NCI-H146 treated with DMSO at 0.1 percent for 48 hours (cell line): ENCODE data around the gene MPP7.

Experiments used
- DNase-seq: peaks from one replicate; lab custom pipeline; 2025; ENCODE audit not compliant: unreplicated experiment; lab: John Stamatoyannopoulos, UW

MPP7 gene

DNA sequence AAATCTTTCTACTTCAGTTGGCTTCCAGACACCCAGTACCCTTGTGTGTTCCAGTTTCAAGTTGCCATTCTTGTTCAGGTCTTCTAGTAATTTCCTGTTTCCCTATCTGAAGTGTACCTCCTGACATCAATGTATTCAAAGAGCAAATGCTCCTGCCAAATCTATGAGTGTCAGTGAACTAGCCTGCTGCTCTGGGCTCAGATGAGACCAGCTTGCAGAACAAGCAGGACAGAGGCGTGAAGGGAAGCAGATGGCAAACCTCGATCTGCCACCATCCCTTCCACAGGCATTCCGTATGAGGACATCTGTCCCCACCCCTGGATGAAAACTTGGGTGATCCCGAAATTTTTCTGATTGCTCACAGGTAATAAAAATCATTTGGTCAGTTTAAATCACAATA, 4.4 kb upstream of the MPP7 start:
- DNase-seq, result no peak

- no peak for DNase-seq
These were observed 2.7 kb upstream of the MPP7 start for GRCh38 chr10:28305553-28305952.

DNA sequence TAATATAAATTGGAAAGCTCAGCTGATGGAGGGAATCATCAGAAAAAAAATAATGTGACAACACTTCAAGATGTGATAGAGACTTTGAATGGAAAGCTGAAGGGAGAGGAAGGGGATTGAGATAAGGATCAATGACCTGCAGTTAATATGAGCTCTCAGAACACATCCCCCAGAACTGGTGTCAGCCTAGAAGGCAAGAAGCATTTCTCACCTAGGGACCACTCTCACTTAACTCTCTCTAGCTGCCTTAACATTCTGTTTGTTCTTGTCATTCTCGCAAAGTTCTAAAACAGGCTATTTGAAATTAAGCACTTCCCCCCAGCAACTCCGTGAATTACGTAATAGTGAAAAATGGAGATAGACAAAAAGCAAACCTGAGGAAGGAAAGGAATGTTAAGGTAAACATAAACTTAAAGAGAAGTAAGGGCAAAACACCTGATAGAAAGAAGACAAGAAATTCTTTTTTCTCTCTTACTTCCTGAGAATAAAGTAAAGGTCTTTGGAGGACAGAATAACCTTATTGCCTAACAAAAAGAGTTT, 1.2 kb upstream of the MPP7 start:
- DNase-seq, result no peak

GRCh38 chr10:28302012-28302637, 739 bp downstream of the MPP7 start:
- DNase-seq, result no peak

DNA sequence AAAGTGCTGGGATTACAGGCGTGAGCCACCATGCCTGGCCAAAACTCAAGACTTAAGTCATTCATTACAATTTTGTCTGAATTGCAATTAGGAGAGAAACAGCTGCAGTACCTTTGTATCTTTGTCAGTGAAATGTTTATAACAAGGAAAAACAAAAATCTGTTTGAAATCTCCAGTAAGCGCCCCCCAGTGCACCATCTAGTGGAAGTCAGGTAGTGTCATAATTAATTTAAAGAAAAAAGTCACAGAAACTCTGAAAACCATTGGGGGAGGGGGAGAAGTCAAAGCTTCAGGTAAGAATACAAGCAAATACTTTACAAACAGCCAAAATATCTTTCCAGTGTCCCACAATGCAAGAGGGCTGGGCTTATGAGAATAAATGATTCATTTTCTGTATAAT, 2.8 kb downstream of the MPP7 start:
- no peak for DNase-seq

DNA sequence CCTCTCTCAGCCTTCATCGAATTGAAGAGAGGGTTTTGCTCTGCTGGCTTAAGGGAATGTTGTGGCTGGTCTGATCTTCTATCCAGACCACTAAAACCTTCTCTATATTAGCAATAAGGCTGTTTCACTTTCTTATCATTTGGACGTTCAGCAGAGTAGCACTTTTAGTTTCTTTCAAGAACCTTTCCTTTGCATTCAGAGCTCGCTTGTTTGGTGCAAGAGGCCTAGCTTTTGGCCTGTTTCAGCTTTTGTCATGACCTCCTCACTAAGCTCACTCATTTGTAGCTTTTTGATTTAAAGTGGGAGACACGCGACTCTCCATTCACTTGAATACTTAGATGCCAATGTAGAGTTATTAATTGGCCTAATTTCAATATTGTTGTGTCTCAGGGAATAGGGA, 3.9 kb downstream of the MPP7 start:
- no peak for DNase-seq

DNA sequence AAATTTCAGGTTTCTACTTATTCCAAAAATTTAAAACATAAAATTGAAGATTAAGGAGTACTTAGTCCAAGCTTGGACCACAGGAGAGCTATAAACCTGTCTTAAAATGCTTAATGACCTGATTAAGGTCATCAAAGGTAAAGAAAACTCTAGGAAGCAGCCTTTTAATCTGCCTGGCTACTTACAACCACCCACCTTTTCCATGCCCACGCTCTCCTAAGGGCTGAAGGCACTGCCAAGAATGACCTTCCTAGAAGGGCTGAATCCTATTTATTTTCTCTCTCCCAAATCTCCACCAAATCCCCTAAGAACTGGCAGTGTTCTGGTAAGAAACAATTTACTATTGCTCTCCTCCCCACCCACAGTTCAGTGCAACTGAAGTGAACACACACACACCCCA, 6.8 kb downstream of the MPP7 start:
- DNase-seq, result no peak

DNA sequence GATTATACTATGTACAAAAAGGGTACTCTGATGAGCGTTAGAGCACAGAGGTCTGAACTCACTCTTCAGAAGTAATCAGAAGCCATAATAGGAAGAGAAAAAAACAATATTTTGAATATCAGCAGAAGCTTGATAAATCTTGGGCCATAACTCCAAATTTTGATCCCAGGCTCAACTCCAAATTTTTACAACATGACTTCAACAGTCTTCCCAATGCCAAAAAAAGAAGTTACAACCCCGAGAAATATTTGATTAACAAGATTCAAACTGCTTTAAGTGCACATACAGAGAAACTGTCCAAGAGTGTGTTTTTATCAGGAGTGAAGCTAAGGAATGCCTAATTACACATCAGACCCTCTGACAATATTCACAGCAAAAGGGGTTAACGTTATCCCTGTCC, 7.5 kb downstream of the MPP7 start:
- DNase-seq, result no peak

- no peak for DNase-seq
These were observed 8.1 kb downstream of the MPP7 start for GRCh38 chr10:28294809-28295208.

DNA sequence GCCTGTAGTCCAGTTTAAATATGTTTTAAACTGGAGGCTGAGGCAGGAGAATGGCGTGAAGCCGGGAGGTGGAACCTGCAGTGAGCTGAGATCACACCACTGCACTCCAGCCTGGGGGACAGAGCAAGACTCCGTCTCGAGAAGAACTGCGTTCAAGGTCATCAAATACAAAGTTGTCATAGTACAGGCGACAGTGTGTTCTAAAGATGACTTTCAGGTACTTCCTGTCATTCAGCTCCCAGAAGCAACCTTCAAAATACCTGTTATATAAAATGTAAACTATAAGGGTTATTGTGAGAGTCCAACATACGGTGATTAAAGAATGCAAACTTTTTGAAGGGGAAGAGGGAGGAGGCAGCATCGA, 8.7 kb downstream of the MPP7 start:
- no peak for DNase-seq

- no peak for DNase-seq
These were observed 9.4 kb downstream of the MPP7 start for GRCh38 chr10:28293236-28294168.

DNA sequence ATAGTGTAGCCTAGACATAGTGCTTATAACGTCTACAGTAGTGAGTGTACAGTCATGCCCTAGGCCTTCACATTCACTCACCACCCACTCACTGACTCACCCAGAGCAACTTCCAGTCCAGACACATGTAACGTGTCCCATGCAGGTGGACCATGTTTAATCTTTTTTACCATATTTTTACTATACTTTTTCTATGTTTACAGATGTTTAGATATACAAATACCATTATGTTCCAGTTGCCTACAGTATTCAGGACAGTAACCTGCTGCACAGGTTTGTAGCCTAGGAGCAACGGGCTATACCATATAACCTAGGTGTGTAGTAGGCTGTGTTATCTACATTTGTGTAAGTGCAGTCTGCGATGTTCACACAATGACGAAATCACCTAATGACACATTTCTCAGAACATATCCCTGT, 11.0 kb downstream of the MPP7 start:
- no peak for DNase-seq

DNA sequence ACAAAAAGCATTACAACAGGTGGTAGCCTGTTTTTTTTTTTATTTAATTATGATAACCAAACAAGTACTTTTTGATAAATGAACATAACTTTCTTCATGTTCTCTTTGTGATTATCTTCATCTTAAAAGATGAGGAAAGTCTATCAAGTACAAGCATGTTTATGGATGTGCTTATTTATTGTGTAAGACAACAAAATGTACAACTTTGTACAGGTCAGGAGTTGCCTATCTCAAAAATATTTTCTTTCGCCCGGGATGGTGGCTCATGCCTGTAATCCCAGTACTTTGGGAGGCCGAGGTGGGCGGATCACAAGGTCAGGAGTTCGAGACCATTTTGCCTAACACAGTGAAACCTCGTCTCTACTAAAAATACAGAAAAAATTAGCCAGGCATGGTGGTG, 17.0 kb downstream of the MPP7 start:
- no peak for DNase-seq

GRCh38 chr10:28284126-28284525, 18.7 kb downstream of the MPP7 start:
- no peak for DNase-seq

DNA sequence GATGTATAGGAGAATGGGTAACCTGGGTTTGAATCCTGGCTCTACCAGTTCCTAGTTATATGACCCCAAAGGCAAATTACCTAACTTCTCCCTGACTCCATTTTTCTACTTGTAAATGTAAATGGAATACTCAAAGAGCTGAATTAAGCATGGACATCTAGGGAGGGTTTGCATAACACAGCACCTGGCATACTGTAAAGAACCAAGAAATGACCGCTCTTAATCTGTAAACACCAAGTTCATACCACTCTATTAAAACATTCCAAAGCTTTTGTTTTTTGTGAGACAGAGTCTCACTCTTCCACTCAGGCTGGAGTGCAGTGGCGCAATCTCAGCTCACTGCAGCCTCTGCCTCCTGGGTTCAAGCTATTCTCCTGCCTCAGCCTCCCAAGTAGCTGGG, 19.6 kb downstream of the MPP7 start:
- no peak for DNase-seq

- DNase-seq, result no peak
These were observed 20.5 kb downstream of the MPP7 start for GRCh38 chr10:28282336-28282735.

DNA sequence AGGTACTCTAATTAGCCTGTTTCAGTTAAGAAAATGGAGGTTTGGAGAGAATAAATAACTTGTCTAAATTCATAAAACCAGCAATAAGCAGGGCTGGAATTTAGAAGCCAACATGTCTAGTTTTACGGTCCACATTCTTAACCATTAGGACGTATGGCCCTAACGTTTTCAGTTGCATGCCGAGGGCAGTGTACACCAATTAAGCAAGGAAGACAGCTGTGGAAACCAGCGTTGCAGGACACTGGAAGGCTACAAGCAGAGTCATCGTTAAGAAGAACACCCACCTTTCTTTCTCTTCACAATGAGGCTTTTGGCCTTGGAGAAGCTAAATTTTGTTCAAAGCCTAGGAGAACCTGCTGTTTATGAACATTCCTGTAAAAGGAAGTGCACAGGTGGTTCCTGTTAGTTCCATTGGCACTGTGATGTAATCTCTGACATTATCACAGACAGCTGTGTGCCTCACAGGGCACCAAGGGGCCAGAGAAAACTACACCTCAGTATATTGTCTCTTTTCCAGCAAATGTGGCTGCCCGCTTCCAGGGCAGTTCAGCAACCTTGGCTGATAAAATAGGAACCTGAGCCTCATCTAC, 21.0 kb downstream of the MPP7 start:
- DNase-seq, result no peak

GRCh38 chr10:28280652-28281051, 22.2 kb downstream of the MPP7 start:
- no peak for DNase-seq

DNA sequence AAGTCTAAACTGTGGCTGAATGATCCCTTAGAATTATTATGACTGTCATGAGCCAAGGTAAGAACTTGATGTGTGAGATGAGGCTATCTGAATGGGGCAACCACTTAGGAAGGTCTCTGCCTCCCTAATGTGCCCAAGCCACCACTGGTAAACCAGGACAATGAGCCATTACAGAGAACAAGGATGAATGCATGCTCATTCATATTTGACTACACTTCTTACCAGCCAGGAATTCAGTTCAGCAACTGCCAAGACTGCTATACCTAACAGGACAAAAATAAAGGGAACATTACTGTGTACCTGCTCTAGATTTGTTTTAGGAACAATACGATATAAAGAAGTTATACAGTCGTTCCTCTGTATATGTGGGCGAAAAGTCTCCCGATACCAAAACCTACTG, 23.0 kb downstream of the MPP7 start:
- DNase-seq, result no peak

- DNase-seq, result no peak
These were observed 24.0 kb downstream of the MPP7 start for GRCh38 chr10:28278842-28279241.

GRCh38 chr10:28276384-28276783, 26.5 kb downstream of the MPP7 start:
- DNase-seq, result no peak

- no peak for DNase-seq
These were observed 28.4 kb downstream of the MPP7 start for GRCh38 chr10:28274475-28274874.
